WI38 (cell line): ENCODE data around the gene ACTN2.

ENCODE experiments used
- H3K4me3 ChIP-seq: 2 replicates; pipeline ENCODE4 v1.5.1; 2011; ENCODE audit warnings: low read depth, mild to moderate bottlenecking, control low read depth, low read length
- TF ChIP-seq, protein P1 (sequence below): IDR thresholded peaks from 2 replicates; pipeline ENCODE4 v1.5.1; 2012; ENCODE audit warnings: low read depth, mild to moderate bottlenecking, control low read depth, low read length

Gene ACTN2

DNA sequence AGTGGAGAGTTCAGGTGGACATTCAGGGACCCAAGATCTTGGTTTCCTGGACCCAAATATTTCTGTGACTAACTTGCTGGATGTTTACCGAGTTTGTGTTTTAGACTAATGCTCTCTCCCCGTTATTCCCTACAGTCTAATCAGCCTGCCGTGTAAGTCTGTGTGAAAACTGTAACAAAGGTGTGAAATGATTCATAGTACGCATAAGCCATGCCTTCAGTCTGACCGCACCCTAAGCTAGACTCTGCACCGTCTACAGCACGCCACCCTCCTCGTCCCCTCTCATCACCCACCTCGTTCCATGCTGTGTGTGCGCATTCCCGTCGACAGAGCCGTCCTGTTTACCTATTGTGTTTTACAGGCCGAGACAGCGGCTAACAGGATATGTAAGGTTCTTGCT is 50.5 kb downstream of the ACTN2 start:
- TF ChIP-seq, protein P1, sequence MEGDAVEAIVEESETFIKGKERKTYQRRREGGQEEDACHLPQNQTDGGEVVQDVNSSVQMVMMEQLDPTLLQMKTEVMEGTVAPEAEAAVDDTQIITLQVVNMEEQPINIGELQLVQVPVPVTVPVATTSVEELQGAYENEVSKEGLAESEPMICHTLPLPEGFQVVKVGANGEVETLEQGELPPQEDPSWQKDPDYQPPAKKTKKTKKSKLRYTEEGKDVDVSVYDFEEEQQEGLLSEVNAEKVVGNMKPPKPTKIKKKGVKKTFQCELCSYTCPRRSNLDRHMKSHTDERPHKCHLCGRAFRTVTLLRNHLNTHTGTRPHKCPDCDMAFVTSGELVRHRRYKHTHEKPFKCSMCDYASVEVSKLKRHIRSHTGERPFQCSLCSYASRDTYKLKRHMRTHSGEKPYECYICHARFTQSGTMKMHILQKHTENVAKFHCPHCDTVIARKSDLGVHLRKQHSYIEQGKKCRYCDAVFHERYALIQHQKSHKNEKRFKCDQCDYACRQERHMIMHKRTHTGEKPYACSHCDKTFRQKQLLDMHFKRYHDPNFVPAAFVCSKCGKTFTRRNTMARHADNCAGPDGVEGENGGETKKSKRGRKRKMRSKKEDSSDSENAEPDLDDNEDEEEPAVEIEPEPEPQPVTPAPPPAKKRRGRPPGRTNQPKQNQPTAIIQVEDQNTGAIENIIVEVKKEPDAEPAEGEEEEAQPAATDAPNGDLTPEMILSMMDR: no peak
- H3K4me3 ChIP-seq: no peak overlapping the region

DNA sequence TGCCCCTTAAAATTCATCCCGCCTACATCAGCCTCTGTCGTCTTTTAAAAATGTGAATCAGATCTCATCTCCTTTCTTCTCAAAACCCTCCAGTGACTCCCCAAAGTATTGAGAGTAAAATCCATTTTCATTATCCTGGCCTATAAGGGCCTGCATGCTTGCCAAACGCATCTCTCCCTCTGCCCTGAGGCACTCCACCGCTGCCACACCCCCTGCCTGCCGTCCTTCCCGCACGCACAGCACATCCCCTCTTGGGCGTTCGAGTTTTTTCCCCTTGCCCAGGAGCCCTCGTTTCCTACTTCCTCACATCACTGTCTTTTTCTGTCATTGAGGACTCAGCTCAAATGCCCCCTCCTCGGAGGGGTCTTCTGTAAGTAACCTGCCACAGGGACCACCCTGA is 55.5 kb downstream of the ACTN2 start:
- H3K4me3 ChIP-seq: no peak overlapping the region
- TF ChIP-seq, protein P1: no peak

DNA sequence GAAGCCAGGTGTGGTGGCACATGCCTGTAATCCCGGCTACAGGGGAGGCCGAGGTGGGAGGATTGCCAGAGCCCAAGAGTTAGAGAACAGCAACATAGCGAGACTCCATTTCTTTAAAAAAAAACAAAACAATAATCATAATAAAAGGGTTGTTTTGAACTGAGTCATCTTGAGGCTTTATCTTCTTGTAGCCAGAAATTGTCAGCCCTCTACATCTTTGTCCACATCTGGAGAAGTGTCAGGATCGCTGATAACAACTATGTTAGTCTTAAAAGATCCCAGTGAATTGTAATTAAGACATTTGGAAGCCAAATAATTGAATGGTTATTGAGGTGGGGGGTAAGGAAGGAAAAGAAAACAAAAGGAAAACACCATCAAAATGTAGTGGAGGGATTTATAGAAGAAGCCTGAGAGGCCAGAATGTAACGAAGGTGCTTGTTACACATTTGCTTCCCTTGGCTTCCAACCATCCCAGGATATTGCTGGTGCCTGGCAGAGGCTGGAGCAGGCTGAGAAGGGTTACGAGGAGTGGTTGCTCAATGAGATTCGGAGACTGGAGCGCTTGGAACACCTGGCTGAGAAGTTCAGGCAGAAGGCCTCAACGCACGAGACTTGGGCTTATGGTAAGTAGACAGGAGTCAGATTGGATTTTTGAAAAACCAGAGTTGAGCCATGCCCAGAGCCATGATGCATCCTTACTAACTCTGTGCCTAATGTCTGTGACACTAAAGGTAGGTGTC is 56.3 kb downstream of the ACTN2 start:
- TF ChIP-seq, protein P1: no peak
- no peak overlapping the region for H3K4me3 ChIP-seq

DNA sequence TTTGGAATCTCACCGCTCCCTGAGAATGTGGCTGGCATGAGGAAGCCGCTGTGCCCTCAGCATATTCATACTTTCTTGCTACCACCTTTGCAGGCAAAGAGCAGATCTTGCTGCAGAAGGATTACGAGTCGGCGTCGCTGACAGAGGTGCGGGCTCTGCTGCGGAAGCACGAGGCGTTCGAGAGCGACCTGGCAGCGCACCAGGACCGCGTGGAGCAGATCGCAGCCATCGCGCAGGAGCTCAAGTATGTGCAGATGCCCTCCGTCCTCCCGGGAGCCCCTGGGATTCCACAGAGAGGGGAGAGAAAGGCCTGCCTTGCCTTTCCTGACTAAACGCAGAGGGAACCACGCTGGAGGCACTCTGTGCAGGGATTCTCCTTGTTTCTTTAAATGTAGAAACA is 58.2 kb downstream of the ACTN2 start:
- TF ChIP-seq, protein P1: no peak
- no peak overlapping the region for H3K4me3 ChIP-seq

GRCh38 chr1:236746785-236747184 is 60.5 kb downstream of the ACTN2 start:
- H3K4me3 ChIP-seq: no peak overlapping the region
- TF ChIP-seq, protein P1: no peak

DNA sequence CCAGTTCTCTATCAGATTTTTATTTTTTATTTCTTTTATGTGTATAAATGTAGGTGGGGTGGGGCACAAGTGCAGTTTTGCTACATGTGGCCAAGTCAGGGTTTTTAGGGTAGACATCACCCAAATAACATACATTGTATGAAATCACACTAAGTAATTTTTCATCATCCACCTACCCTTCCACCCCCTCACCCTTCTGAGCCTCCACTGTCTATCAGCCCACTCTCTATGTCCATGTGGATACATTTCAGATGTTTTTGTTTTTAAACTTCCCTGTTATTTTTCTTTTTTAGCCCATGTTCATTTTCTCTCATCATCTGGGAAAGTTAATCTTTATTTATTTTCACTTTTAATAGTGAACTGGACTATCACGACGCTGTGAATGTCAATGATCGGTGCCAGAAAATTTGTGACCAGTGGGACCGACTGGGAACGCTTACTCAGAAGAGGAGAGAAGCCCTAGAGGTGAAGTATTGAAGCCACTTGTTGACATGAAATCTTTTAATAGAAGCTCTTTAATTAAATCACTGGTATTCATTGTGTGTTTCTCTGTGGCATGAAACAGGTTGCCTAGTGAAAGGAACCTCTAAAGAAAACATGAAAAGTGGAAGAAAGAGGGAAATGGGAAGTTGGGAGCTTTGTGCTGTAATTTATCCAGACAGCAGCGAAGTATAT is 61.1 kb downstream of the ACTN2 start:
- H3K4me3 ChIP-seq: no peak overlapping the region
- TF ChIP-seq, protein P1: no peak

DNA sequence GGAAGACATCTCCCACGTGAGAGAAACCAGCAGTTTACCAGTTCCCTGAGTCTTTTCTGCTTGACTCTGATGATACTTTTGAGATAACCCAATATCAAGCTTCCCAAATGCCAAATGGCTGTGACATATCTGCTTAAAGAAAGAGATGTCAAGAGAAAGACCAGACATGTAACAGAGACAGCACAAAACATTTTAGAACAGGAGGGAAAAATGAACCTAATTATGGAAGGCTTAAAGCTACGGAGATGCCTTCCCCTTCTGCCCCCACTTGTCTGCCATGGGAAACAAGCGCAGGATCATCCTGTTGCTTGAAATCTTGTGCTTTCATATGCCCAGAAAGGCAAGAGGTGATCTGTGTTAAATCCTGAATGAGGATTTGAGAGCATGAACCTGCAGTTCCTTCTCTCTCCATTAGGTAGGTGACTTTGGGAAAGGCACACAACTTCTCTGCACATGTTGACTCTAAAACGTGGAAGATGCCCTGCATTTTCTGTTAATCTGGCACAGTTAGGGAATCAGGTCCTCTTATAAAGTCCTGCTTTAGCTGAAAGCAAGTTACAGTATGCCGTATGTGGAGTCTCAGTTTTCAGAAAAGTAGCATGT is 62.1 kb downstream of the ACTN2 start:
- TF ChIP-seq, protein P1: no peak
- no peak overlapping the region for H3K4me3 ChIP-seq
